Ishikawa (cell line): ENCODE measurements around the gene NOL6.

ENCODE experiments used
- CEBPB ChIP-seq: IDR thresholded peaks from 2 replicates; pipeline ENCODE4 v1.6.1; 2012
- CREB1 ChIP-seq: IDR thresholded peaks from 2 replicates; pipeline ENCODE4 v1.6.1; 2012; ENCODE audit warnings: low read depth
- EGR1 ChIP-seq: IDR thresholded peaks from 2 replicates; pipeline ENCODE4 v1.6.1; 2012
- EP300 ChIP-seq: IDR thresholded peaks from 2 replicates; pipeline ENCODE4 v1.6.1; 2012; ENCODE audit warnings: borderline replicate concordance
- FOXM1 ChIP-seq: IDR thresholded peaks from 2 replicates; pipeline ENCODE4 v1.6.1; 2012; ENCODE audit warnings: low read depth, borderline replicate concordance
- NFIC ChIP-seq: IDR thresholded peaks from 2 replicates; pipeline ENCODE4 v1.6.1; 2012
- RAD21 ChIP-seq: IDR thresholded peaks from 2 replicates; pipeline ENCODE4 v1.6.1; 2012; ENCODE audit warnings: low read depth
- TAF1 ChIP-seq: IDR thresholded peaks from 2 replicates; pipeline ENCODE4 v1.6.1; 2012; ENCODE audit warnings: low read depth, mild to moderate bottlenecking
- TCF12 ChIP-seq: IDR thresholded peaks from 2 replicates; pipeline ENCODE4 v1.6.1; 2012; ENCODE audit warnings: low read depth
- TEAD4 ChIP-seq: IDR thresholded peaks from 2 replicates; pipeline ENCODE4 v1.6.1; 2012
- YY1 ChIP-seq: IDR thresholded peaks from 2 replicates; pipeline ENCODE4 v1.6.1; 2012; ENCODE audit warnings: low read depth
- ZBTB7A ChIP-seq: IDR thresholded peaks from 2 replicates; pipeline ENCODE4 v1.6.1; 2012; ENCODE audit warnings: low read depth
- TF ChIP-seq, protein P1 (sequence below): IDR thresholded peaks from 2 replicates; pipeline ENCODE4 v1.6.1; 2012; ENCODE audit warnings: low read depth, mild to moderate bottlenecking
- TF ChIP-seq, protein P2 (sequence below): IDR thresholded peaks from 2 replicates; pipeline ENCODE4 v1.6.1; 2012
- TF ChIP-seq, protein P3 (sequence below): IDR thresholded peaks from 2 replicates; pipeline ENCODE4 v1.6.1; 2012

The NOL6 gene

GRCh38 chr9:33464045-33464636, 9.6 kb downstream of the NOL6 start:
- TF ChIP-seq TEAD4 (no peak), TCF12 (no peak), ZBTB7A (no peak), FOXM1 (no peak)
- TF ChIP-seq, protein P1, sequence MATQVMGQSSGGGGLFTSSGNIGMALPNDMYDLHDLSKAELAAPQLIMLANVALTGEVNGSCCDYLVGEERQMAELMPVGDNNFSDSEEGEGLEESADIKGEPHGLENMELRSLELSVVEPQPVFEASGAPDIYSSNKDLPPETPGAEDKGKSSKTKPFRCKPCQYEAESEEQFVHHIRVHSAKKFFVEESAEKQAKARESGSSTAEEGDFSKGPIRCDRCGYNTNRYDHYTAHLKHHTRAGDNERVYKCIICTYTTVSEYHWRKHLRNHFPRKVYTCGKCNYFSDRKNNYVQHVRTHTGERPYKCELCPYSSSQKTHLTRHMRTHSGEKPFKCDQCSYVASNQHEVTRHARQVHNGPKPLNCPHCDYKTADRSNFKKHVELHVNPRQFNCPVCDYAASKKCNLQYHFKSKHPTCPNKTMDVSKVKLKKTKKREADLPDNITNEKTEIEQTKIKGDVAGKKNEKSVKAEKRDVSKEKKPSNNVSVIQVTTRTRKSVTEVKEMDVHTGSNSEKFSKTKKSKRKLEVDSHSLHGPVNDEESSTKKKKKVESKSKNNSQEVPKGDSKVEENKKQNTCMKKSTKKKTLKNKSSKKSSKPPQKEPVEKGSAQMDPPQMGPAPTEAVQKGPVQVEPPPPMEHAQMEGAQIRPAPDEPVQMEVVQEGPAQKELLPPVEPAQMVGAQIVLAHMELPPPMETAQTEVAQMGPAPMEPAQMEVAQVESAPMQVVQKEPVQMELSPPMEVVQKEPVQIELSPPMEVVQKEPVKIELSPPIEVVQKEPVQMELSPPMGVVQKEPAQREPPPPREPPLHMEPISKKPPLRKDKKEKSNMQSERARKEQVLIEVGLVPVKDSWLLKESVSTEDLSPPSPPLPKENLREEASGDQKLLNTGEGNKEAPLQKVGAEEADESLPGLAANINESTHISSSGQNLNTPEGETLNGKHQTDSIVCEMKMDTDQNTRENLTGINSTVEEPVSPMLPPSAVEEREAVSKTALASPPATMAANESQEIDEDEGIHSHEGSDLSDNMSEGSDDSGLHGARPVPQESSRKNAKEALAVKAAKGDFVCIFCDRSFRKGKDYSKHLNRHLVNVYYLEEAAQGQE, result no peak

DNA sequence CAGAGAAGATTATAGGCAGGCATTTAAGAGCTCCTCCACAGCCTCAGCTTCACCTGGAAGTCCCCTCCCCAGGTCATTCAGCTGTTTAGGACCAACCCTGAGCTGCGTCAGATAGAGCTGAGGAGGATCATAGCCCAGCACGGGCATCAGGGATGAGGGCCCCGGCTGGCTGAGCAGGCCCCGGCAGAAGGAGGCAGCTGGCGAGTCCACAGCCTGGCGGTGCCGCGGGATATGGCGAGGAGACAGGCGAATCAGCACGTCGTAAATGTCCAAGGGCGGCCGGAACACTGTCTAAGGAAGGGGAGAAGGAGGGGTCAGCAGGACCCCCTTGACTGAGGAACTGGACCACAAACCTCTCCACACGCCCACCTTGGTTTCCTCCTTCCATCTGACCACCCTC, 10.6 kb downstream of the NOL6 start:
- TF ChIP-seq NFIC, result no peak
- TF ChIP-seq CEBPB, result no peak
- no peak for TF ChIP-seq TEAD4
- TF ChIP-seq, protein P2, sequence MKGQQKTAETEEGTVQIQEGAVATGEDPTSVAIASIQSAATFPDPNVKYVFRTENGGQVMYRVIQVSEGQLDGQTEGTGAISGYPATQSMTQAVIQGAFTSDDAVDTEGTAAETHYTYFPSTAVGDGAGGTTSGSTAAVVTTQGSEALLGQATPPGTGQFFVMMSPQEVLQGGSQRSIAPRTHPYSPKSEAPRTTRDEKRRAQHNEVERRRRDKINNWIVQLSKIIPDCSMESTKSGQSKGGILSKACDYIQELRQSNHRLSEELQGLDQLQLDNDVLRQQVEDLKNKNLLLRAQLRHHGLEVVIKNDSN, result no peak
- no peak for TF ChIP-seq EGR1
- TF ChIP-seq, protein P1, result no peak
- TF ChIP-seq, protein P3, sequence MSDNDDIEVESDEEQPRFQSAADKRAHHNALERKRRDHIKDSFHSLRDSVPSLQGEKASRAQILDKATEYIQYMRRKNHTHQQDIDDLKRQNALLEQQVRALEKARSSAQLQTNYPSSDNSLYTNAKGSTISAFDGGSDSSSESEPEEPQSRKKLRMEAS, result no peak
- no peak for TF ChIP-seq TAF1
- no peak for TF ChIP-seq RAD21
- no peak for TF ChIP-seq FOXM1
- TF ChIP-seq TCF12, result no peak
- no peak for TF ChIP-seq CREB1
- TF ChIP-seq ZBTB7A, result no peak
- TF ChIP-seq YY1, result no peak
- TF ChIP-seq EP300, result no peak

DNA sequence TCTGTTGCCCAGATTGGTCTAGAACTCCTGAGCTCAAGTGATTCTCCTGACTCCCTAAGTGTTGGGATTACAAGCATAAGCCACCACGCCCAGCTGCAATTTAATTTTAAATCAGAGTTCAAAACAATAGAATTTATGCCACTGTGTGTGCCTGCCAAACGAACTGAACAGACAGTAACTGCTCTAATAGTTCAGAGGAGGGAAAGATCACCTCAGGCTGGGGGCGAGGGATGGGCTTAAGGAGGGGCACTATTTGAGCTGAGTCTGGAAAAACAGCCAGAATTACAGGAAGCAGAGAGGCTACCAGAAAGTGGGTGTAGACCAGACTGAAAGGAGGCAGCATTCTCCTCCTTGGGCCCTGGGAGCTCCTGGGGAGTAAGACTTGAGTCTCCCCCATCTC, 12.2 kb downstream of the NOL6 start:
- TF ChIP-seq NFIC, result no peak
- TF ChIP-seq CREB1, result no peak
- no peak for TF ChIP-seq FOXM1
- TF ChIP-seq EGR1, result no peak
- no peak for TF ChIP-seq ZBTB7A
- no peak for TF ChIP-seq RAD21
- TF ChIP-seq EP300, result no peak
- TF ChIP-seq TCF12, result no peak
- TF ChIP-seq YY1, result no peak

DNA sequence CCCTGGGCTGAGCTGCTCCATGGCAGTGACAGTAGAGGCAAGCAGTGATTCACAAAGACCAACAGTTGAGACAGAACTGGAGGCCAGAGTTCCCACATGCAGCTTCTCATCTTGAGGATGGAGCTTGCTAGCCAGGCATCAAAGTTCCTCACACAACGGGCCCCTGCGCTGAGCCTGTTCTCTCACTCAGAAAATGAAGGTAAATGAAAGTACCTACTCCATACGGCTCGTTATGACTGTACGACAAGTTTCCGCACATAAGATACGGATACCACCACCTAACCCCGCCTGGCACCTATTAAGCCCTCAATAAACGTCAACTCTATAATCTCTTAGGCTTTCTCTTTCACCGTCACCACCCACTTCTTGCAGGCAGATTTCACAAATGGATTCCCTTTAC, 12.9 kb downstream of the NOL6 start:
- TF ChIP-seq YY1 (no peak), TAF1 (no peak), RAD21 (no peak), CREB1 (no peak)

DNA sequence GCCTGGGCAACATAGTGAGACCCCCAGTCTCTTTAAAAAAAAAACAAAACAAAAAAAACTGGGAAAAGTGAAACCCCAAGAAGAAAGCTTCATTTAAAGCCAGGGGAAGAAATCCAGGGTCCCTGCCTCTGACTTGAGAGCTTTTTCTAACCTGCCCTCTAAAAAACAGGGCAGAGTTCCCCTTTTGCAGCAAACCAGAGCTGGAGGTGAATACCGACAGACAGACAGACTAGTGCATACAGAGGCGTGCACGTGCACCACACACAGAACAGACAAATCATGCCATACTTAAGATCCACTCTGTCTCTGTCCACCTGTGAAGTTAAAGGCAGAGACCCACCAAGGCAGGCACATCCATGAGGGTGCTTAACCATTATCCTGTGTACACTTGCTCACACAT, 14.6 kb downstream of the NOL6 start:
- TF ChIP-seq, protein P3, result no peak

DNA sequence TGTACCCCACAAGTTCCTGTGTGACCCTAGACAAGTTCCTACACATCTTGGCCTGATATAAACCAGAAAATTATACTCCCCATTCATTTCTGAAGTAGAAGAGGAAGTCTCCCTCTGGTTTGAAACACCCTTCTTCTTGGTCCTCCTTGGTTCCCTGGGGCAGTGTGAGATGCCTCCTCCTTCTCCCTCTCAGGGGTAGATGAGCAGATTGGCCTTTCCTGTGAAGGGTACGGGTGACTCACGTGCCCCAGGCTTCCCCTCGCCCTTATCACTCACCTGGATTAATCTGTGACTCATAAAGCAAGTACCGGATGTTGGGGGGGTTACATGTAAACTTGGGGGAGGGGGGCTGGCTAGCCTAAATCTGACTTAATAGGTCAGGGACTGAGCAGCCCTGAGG, 15.3 kb downstream of the NOL6 start:
- TF ChIP-seq, protein P3, result no peak
- TF ChIP-seq TAF1 (no peak), EP300 (no peak)

- TF ChIP-seq FOXM1 (no peak), CREB1 (no peak), TAF1 (no peak)
- TF ChIP-seq, protein P1, result no peak
Observed at GRCh38 chr9:33455945-33456344, 17.8 kb downstream of the NOL6 start.
